Activated T-helper 1 cell treated with anti-CD3 and anti-CD28 coated beads, Interleukin-2, amount 50 U/mL, for 16 hours (primary cell): Measurements from ENCODE around the gene USP2.

Experiments
- DNase-seq, 2 donors: peaks; one replicate each; pipeline ENCODE4 v3.0.0-alpha.2; 2020; ENCODE audit warnings: low read depth in 1 of 2, low spot score in 1 of 2

USP2 gene

GRCh38 chr11:119365071-119365591, 16.4 kb downstream of the USP2 start:
- DNase-seq: no peak

- DNase-seq: peak in 1 of 2 donors; percentile 39
Observed at GRCh38 chr11:119363851-119364590, 17.5 kb downstream of the USP2 start.

DNA sequence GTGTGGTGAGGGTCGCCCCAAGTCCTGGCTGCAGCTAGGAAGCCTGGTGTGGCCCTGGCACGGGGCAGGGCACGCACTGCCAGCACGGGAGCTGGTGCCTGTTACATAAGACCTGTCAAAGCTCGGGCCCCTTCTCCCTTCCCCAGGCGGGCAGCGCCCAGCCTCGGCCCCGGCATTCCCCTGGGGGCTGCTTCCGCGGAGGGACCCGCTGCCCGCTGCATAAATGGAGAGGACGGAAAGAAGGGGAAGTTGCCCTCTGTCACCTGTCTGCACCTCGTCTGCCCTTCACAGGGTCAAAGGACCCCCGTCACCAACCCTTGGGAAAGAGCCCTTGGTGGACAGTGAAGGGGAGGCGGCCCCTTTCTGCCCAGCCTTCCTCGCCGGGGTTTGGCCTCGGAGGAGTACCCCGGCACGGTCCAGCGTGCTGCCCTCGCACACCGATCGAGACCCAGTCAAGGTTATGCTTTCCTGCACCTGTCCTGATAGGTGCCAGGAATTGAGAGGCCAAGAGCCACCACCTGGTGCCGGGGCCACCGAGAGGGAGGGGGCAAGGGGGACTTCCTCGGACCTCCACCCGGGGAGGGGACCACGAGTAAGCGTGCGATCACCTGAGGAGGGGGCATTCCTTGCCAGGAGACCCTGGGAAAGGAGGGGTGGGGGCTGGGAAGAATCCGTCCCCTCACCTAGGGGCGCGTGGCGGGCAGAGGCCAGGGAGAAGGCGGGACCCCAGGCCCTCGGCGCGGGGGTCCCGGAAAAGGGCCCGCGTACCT, 18.2 kb downstream of the USP2 start:
- no peak for DNase-seq

- no peak for DNase-seq
Observed at GRCh38 chr11:119362741-119363080, 18.8 kb downstream of the USP2 start.

- no peak for DNase-seq
Observed at GRCh38 chr11:119361941-119362725, 19.4 kb downstream of the USP2 start.

DNA sequence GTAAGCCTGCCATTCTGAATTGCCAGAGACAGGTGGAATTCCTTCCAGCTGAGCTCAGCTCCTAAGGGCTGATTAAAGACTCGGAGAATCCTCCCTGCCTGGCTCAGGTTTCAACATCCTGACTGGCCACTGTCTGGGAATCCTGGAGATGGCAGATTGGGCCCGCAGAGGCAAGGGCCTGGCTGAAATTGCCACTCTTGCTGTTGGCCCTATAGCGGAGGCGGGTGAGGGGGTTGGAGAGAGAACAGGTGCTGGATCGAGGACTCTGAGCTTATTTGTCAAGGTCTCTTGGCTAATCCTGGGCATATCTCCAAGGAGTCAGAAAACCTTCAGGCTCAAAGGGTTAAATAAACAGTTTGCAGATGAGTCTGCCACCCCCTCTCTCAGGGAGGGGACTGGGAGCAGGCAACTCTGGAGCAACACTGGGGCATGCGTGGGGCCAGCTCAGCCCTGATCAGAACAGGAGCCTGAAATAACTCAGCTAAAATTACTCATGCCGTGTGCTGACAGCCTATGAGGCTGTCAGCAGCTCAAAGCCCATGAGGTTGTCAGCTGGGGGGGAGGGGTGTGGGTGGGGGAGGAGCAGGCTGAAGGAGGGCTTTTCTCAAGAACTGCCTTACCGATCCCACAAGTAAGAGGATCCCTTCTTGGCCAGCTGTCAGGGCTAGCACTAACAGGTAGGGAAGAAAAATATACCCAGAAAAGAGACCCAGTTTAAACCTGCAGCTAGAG, 20.3 kb downstream of the USP2 start:
- DNase-seq: no peak

GRCh38 chr11:119359365-119360214, 21.9 kb downstream of the USP2 start:
- no peak for DNase-seq

DNA sequence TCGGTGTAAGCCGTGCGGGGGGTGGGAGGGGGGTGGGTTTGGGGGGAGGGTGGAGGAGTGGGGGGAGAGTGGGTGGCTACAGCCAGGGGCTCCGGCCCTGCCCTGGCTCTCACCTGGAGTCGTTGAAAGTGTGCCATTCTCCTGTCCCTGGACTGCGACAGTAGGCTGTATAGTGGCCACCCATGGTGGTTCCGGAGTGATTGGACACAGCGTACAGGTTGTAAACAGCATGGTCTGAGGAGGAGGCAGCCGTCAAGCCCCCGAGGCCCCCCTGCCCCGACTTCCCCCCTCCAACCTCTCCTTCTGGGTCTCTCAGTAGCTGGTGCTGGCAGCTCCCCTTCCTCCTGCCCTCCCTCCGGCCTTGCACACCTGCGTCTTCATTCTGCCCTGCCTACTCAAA, 24.4 kb downstream of the USP2 start:
- no peak for DNase-seq

GRCh38 chr11:119356349-119357031, 25.0 kb downstream of the USP2 start:
- DNase-seq: peak; percentile 41 to 47

- no peak for DNase-seq
Observed at GRCh38 chr11:119355091-119355843, 26.2 kb downstream of the USP2 start.

GRCh38 chr11:119352857-119353260, 28.6 kb downstream of the USP2 start:
- DNase-seq: no peak

DNA sequence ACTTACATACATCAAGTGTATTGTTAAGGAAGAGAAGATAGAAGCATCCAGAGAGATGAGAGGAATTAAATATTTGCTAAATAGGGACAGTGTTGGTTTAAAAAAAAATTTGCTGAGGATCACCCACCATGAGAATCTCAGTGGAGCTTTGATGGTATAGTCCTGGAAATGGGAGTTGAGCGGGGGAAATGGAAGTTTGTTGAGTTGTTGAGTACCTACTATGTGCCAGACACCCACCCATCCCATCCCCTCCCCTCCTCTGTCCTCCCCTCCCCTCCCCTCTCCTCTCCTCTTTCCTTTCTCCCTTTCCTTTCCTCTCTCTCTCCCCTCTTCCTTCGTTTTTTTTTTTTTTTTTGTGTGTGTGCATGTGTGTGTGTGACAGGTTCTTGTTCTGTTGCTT, 30.3 kb downstream of the USP2 start:
- no peak for DNase-seq

DNA sequence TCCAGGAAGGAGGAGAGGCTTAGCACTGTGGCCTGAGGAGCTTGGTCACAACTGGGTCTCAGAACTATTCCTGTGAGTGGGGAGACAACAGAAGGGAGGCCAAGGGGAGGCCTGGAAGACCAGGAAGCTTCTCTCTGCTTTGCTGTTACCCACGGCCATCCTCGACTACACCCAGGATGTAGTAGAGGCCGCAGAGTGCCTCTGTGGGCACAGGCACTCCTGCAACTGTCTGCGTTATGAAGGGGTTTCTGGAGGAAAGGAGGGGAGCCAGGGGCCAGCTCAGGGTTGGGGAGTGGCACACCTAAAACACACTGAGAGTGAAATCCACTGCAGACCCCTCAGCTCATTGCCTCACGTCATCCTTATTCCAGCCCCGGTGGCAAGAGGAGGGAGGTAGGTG, 31.2 kb downstream of the USP2 start:
- DNase-seq: no peak

DNA sequence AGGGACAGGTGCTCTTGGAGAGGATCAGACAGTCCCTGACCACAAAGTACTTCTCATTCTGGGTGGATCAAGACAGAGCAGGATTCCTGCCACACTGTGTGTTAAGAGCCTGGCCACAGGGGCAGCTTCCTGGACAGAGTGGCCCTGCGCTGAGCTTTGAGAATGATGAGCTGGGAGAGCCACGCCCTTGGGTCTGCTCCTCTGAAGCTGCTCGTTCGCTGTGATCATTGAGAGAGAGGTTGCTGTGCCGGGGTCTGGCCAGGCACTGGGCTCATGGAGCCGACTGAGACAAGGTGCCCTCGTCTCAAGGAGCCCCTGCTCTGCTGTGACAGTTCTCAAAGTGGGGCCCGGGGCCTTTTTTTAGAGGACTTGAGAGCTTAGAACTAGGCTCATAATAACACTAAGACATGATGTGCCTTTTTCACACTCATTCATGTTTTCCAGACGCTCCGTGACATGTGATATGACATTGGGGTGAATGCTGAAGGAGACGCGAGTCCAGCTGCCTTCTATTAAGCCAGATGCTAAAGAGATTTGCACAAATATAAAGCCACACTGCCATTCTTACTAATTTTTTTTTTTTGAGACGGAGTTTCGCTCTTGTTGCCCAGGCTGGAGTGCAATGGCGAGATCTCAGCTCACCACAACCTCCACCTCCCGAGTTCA, 33.4 kb downstream of the USP2 start:
- no peak for DNase-seq

DNA sequence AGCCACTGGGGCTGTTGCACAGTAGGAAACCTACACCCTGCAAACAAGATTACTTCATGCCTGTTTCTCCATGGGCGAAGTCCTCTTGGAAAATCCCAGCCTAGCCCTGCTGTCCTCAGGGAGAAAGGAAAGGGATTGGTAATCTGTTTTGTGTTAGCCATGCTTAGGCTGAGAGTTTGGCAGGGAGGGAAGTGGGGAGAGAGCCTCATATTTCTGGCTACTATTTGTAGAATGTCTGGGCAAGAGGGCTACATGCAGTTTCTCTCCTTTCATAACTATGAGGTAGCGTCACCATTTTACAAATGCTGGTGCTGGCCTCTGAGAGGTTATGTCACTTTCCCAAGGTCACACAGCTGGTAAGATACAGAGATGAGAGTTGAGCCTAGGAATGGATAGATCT, 34.2 kb downstream of the USP2 start:
- DNase-seq: no peak

- no peak for DNase-seq
Observed at GRCh38 chr11:119346605-119347004, 34.9 kb downstream of the USP2 start, which contains the start of gene MFRP. TSS of gene MFRP (minus strand) at chr11:119346705. CDS start at chr11:119346513, 192 bp downstream.

- DNase-seq: no peak
Observed at GRCh38 chr11:119345685-119346084, 35.8 kb downstream of the USP2 start.
